WTC11 (cell line): Measurements from ENCODE around the gene SCN4B. TPM values are rescaled to one million over a fixed set of nuclear protein-coding genes. Genes with fewer than 3 reads are reported as not detected.
A peak's percentile ranks its signal among the peaks of the same experiment; 100 is the strongest.

Experiments used
- ATAC-seq: fragments of 200-7000 bp; cut with Tn5 transposase; 2 replicates; pipeline ENCODE4 v1.10.0; 2021; ENCODE audit warnings: mild to moderate bottlenecking, moderate library complexity
- CTCF ChIA-PET: fragments of 300-600 bp; sonication (Branson Sonifier 250); formaldehyde crosslinking; loops from one replicate; lab custom pipeline; 2021; ENCODE audit warnings: antibody characterized with exemption; lab: Charles Lee
- POLR2A ChIA-PET: fragments of 350-600 bp; sonication (Branson Sonifier 250); formaldehyde crosslinking; loops from one replicate; lab custom pipeline; 2021; ENCODE audit warnings: antibody characterized with exemption; lab: Charles Lee
- DNase-seq: peaks from one replicate; pipeline ENCODE4 v3.0.0; 2021; ENCODE audit warnings: low spot score
- H3K27ac Mint-ChIP-seq: 2 replicates; pipeline ENCODE4 v1.8.0; 2021; ENCODE audit warnings: mixed read lengths
- H3K27me3 Mint-ChIP-seq: 2 replicates; pipeline ENCODE4 v1.8.0; 2021; ENCODE audit warnings: low read depth, mild to moderate bottlenecking, moderate library complexity, mixed read lengths
- H3K36me3 Mint-ChIP-seq: 2 replicates; pipeline ENCODE4 v1.8.0; 2021; ENCODE audit warnings: mixed read lengths
- H3K4me1 Mint-ChIP-seq: 2 replicates; pipeline ENCODE4 v1.8.0; 2022; ENCODE audit warnings: mixed read lengths
- H3K4me3 Mint-ChIP-seq: 2 replicates; pipeline ENCODE4 v1.8.0; 2021; ENCODE audit warnings: mild to moderate bottlenecking, moderate library complexity, mixed read lengths
- H3K9me3 Mint-ChIP-seq: 2 replicates; pipeline ENCODE4 v1.8.0; 2021; ENCODE audit warnings: mixed read lengths
- ETV6 ChIP-seq: sonication (generic); formaldehyde crosslinking; IDR thresholded peaks from 2 replicates; pipeline ENCODE4 v1.8.1; 2022; ENCODE audit warnings: mild to moderate bottlenecking, missing genetic modification reagents
- FOXK1 ChIP-seq: sonication (generic); formaldehyde crosslinking; IDR thresholded peaks from 2 replicates; pipeline ENCODE4 v1.8.0; 2022; ENCODE audit warnings: mild to moderate bottlenecking, moderate library complexity, missing genetic modification reagents
- FOXP1 ChIP-seq: sonication (generic); formaldehyde crosslinking; IDR thresholded peaks from 2 replicates; pipeline ENCODE4 v1.8.0; 2022; ENCODE audit warnings: missing genetic modification reagents, mild to moderate bottlenecking, moderate library complexity, borderline replicate concordance
- GABPB1 ChIP-seq: sonication (generic); formaldehyde crosslinking; IDR thresholded peaks from 2 replicates; pipeline ENCODE4 v1.8.1; 2023; ENCODE audit warnings: mild to moderate bottlenecking, missing genetic modification reagents
- SOX15 ChIP-seq: fragments of 250-450 bp; sonication (Bioruptor Pico); IDR thresholded peaks from 2 replicates; pipeline ENCODE4 v1.9.0; 2021; ENCODE audit warnings: mild to moderate bottlenecking
- USF1 ChIP-seq: sonication (generic); formaldehyde crosslinking; IDR thresholded peaks from 2 replicates; pipeline ENCODE4 v1.8.0; 2022; ENCODE audit warnings: mild to moderate bottlenecking, missing genetic modification reagents
- ZBTB43 ChIP-seq: sonication (generic); formaldehyde crosslinking; IDR thresholded peaks from 2 replicates; pipeline ENCODE4 v1.8.1; 2023; ENCODE audit warnings: mild to moderate bottlenecking, missing genetic modification reagents
- ZNF219 ChIP-seq: sonication (generic); formaldehyde crosslinking; IDR thresholded peaks from 2 replicates; pipeline ENCODE4 v1.8.0; 2023; ENCODE audit warnings: missing genetic modification reagents, mild to moderate bottlenecking, borderline replicate concordance
- total RNA-seq: library from RNA; stranded (reverse); gene quantifications from 3 replicates; pipeline ENCODE4 v1.2.3, GENCODE V29; 2021
- TF ChIP-seq, protein P1 (sequence below): sonication (generic); formaldehyde crosslinking; IDR thresholded peaks from 2 replicates; pipeline ENCODE4 v1.8.0; 2022; ENCODE audit warnings: mild to moderate bottlenecking, missing genetic modification reagents
- TF ChIP-seq, protein P2 (sequence below): sonication (generic); formaldehyde crosslinking; IDR thresholded peaks from 2 replicates; pipeline ENCODE4 v1.8.1; 2022; ENCODE audit warnings: mild to moderate bottlenecking, moderate library complexity, missing genetic modification reagents
- TF ChIP-seq, protein P3 (sequence below): fragments of 200-600 bp; IDR thresholded peaks from 2 replicates; pipeline ENCODE4 v1.8.0; 2022; ENCODE audit warnings: antibody characterized with exemption
- TF ChIP-seq, protein P4 (sequence below): sonication (generic); formaldehyde crosslinking; IDR thresholded peaks from 2 replicates; pipeline ENCODE4 v1.8.0; 2022; ENCODE audit warnings: mild to moderate bottlenecking, missing genetic modification reagents
- TF ChIP-seq, protein P5 (sequence below): sonication (generic); formaldehyde crosslinking; IDR thresholded peaks from 2 replicates; pipeline ENCODE4 v1.8.1; 2023; ENCODE audit warnings: mild to moderate bottlenecking, moderate library complexity, missing genetic modification reagents
- TF ChIP-seq, protein P6 (sequence below): sonication (generic); formaldehyde crosslinking; IDR thresholded peaks from 2 replicates; pipeline ENCODE4 v1.8.0; 2022; ENCODE audit warnings: missing genetic modification reagents

Gene SCN4B
- total RNA-seq, 1 experiment from 2014 or later = 4.4 TPM

DNA sequence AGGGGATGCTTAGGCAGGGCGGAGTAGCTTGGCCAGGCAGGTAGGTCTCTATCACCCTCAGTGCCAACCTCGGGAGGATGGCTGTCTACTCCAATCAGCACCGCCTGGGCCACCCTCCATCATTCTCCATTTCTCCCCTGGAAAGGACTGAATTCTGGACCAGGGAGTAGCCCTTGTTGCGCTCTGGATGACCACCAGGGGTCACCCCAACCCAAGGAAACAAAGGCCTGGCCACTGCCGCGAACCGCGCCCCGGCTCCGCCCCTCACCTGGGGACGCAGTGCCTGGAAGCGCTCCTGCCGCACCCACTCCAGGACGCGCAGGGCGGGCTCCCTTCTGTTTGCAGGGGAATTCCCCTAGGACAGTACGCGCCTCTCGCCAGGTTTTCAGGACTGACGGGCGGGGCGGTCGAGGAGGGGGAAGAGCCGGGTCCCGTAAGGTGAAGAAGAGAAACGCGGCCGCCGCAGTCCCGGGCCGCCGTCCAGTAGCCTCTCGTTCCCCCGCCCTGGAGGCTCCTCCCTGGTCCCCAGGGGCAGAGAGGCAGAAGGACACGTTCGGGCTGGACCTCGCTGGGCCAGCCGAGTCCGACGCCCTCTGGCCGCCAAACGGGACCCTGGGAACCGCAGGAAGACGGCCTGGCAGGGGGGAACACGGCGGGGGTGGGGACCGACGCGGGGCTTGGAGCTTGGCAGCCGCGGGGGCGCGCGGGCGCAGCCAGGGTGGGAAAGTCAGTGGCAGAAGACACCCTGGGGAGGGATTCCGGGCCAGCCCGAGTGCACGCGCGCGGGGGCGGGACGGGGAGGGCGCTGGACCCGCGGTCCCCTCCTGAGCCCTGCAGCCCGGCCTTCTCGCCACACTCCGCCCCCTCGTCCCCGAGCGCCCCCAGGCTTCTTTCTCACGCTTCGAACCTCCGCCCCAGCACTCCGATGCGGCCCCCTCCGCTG is 7.1 kb downstream of the SCN4B start:
- DNase-seq (peak; percentile 93), ATAC-seq (peak; percentile 80)
- TF ChIP-seq FOXK1 (CRISPR knock-in tag) = peak; percentile 39; the same call in 1 of the 2 replicates
- TF ChIP-seq, protein P1, sequence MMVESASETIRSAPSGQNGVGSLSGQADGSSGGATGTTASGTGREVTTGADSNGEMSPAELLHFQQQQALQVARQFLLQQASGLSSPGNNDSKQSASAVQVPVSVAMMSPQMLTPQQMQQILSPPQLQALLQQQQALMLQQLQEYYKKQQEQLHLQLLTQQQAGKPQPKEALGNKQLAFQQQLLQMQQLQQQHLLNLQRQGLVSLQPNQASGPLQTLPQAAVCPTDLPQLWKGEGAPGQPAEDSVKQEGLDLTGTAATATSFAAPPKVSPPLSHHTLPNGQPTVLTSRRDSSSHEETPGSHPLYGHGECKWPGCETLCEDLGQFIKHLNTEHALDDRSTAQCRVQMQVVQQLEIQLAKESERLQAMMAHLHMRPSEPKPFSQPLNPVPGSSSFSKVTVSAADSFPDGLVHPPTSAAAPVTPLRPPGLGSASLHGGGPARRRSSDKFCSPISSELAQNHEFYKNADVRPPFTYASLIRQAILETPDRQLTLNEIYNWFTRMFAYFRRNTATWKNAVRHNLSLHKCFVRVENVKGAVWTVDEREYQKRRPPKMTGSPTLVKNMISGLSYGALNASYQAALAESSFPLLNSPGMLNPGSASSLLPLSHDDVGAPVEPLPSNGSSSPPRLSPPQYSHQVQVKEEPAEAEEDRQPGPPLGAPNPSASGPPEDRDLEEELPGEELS (CRISPR knock-in tag) = no peak
- TF ChIP-seq, protein P2, sequence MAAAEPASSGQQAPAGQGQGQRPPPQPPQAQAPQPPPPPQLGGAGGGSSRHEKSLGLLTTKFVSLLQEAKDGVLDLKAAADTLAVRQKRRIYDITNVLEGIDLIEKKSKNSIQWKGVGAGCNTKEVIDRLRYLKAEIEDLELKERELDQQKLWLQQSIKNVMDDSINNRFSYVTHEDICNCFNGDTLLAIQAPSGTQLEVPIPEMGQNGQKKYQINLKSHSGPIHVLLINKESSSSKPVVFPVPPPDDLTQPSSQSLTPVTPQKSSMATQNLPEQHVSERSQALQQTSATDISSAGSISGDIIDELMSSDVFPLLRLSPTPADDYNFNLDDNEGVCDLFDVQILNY (CRISPR knock-in tag) = peak; percentile 65
- peak; percentile 86 for TF ChIP-seq ETV6 (CRISPR knock-in tag)
- TF ChIP-seq, protein P3, sequence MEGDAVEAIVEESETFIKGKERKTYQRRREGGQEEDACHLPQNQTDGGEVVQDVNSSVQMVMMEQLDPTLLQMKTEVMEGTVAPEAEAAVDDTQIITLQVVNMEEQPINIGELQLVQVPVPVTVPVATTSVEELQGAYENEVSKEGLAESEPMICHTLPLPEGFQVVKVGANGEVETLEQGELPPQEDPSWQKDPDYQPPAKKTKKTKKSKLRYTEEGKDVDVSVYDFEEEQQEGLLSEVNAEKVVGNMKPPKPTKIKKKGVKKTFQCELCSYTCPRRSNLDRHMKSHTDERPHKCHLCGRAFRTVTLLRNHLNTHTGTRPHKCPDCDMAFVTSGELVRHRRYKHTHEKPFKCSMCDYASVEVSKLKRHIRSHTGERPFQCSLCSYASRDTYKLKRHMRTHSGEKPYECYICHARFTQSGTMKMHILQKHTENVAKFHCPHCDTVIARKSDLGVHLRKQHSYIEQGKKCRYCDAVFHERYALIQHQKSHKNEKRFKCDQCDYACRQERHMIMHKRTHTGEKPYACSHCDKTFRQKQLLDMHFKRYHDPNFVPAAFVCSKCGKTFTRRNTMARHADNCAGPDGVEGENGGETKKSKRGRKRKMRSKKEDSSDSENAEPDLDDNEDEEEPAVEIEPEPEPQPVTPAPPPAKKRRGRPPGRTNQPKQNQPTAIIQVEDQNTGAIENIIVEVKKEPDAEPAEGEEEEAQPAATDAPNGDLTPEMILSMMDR = peak; percentile 89
- no peak for TF ChIP-seq ZBTB43 (CRISPR knock-in tag)
- TF ChIP-seq, protein P4, sequence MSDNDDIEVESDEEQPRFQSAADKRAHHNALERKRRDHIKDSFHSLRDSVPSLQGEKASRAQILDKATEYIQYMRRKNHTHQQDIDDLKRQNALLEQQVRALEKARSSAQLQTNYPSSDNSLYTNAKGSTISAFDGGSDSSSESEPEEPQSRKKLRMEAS (CRISPR knock-in tag) = 0 out of 2 replicates have a peak, but pooled peaks have one; percentile 33
- TF ChIP-seq FOXP1 (CRISPR knock-in tag) = 0 out of 2 replicates have a peak, but pooled peaks have one; percentile 23
- TF ChIP-seq SOX15 (CRISPR knock-in tag) = no peak
- TF ChIP-seq, protein P5, sequence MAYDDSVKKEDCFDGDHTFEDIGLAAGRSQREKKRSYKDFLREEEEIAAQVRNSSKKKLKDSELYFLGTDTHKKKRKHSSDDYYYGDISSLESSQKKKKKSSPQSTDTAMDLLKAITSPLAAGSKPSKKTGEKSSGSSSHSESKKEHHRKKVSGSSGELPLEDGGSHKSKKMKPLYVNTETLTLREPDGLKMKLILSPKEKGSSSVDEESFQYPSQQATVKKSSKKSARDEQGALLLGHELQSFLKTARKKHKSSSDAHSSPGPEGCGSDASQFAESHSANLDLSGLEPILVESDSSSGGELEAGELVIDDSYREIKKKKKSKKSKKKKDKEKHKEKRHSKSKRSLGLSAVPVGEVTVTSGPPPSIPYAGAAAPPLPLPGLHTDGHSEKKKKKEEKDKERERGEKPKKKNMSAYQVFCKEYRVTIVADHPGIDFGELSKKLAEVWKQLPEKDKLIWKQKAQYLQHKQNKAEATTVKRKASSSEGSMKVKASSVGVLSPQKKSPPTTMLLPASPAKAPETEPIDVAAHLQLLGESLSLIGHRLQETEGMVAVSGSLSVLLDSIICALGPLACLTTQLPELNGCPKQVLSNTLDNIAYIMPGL (CRISPR knock-in tag) = peak; percentile 78; the same call in 1 of the 2 replicates
- no peak for TF ChIP-seq ZNF219
- TF ChIP-seq USF1 (CRISPR knock-in tag) = peak; percentile 23; the same call in 1 of the 2 replicates
- TF ChIP-seq GABPB1 = peak; percentile 28; the same call in 1 of the 2 replicates
- TF ChIP-seq, protein P6, sequence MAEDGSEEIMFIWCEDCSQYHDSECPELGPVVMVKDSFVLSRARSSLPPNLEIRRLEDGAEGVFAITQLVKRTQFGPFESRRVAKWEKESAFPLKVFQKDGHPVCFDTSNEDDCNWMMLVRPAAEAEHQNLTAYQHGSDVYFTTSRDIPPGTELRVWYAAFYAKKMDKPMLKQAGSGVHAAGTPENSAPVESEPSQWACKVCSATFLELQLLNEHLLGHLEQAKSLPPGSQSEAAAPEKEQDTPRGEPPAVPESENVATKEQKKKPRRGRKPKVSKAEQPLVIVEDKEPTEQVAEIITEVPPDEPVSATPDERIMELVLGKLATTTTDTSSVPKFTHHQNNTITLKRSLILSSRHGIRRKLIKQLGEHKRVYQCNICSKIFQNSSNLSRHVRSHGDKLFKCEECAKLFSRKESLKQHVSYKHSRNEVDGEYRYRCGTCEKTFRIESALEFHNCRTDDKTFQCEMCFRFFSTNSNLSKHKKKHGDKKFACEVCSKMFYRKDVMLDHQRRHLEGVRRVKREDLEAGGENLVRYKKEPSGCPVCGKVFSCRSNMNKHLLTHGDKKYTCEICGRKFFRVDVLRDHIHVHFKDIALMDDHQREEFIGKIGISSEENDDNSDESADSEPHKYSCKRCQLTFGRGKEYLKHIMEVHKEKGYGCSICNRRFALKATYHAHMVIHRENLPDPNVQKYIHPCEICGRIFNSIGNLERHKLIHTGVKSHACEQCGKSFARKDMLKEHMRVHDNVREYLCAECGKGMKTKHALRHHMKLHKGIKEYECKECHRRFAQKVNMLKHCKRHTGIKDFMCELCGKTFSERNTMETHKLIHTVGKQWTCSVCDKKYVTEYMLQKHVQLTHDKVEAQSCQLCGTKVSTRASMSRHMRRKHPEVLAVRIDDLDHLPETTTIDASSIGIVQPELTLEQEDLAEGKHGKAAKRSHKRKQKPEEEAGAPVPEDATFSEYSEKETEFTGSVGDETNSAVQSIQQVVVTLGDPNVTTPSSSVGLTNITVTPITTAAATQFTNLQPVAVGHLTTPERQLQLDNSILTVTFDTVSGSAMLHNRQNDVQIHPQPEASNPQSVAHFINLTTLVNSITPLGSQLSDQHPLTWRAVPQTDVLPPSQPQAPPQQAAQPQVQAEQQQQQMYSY (CRISPR knock-in tag) = 0 out of 2 replicates have a peak, but pooled peaks have one; percentile 11
- Mint-ChIP-seq H3K9me3 (no peaks in the 10 kb centered on the region), H3K36me3 (no peaks in the 10 kb centered on the region), H3K4me3 (peak overlapping the region; percentile 70), H3K4me1 (peaks cover 33% of the 10 kb centered on the region), H3K27ac (no peak overlapping the region), H3K27me3 (peaks cover 58% of the 10 kb centered on the region)
- ChIA-PET CTCF (interaction anchor here (0.6 to 9.0 kb wide), 9 partner anchors 10 to 150 kb away, joined by 3 to 153 read pairs (median 3); no protein-coding TSS in a partner anchor), POLR2A (no interaction called here)
